Endodermal cell (in vitro differentiated cells): ENCODE results near the gene DLG5. TPM values are rescaled to one million over a fixed set of nuclear protein-coding genes. Genes with fewer than 3 reads are reported as not detected.

ENCODE experiments used
- DNase-seq: peaks from one replicate; pipeline ENCODE4 v3.0.0-alpha.2; 2017
- H3K27ac ChIP-seq: 2 replicates; pipeline ENCODE4 v1.5.1; 2013; ENCODE audit warnings: mild to moderate bottlenecking, low read depth, low read length, moderate library complexity
- H3K27me3 ChIP-seq: 2 replicates; pipeline ENCODE4 v1.6.1; 2013; ENCODE audit warnings: mild to moderate bottlenecking, low read length, moderate library complexity; ENCODE audit not compliant: insufficient read depth, control insufficient read depth, poor library complexity, severe bottlenecking
- H3K36me3 ChIP-seq: 2 replicates; pipeline ENCODE4 v1.7.0; 2013; ENCODE audit warnings: mild to moderate bottlenecking, low read length, moderate library complexity; ENCODE audit not compliant: control insufficient read depth, insufficient read depth
- H3K4me1 ChIP-seq: one replicate; pipeline ENCODE4 v1.7.0; 2013; ENCODE audit warnings: low read length; ENCODE audit not compliant: control insufficient read depth, insufficient read depth
- H3K4me3 ChIP-seq: 2 replicates; pipeline ENCODE4 v1.5.1; 2013; ENCODE audit warnings: mild to moderate bottlenecking, low read length, moderate library complexity
- H3K9ac ChIP-seq: 2 replicates; pipeline ENCODE4 v1.6.1; 2013; ENCODE audit warnings: mild to moderate bottlenecking, low read length, moderate library complexity; ENCODE audit not compliant: poor library complexity, severe bottlenecking; ENCODE audit errors: extremely low read depth
- H3K9me3 ChIP-seq: 2 replicates; pipeline ENCODE4 v1.6.1; 2013; ENCODE audit warnings: mild to moderate bottlenecking, low read length, moderate library complexity; ENCODE audit not compliant: control insufficient read depth
- H3K27ac Mint-ChIP-seq: 2 replicates; pipeline ENCODE4 v1.8.0; 2020; ENCODE audit warnings: mixed read lengths
- H3K27me3 Mint-ChIP-seq: 2 replicates; pipeline ENCODE4 v1.8.0; 2021; ENCODE audit warnings: mild to moderate bottlenecking, mixed read lengths; ENCODE audit not compliant: insufficient read depth
- H3K36me3 Mint-ChIP-seq: 2 replicates; pipeline ENCODE4 v1.8.0; 2020; ENCODE audit warnings: low read depth, mixed read lengths
- H3K4me1 Mint-ChIP-seq: 2 replicates; pipeline ENCODE4 v1.8.0; 2020; ENCODE audit warnings: mixed read lengths
- H3K4me3 Mint-ChIP-seq: 2 replicates; pipeline ENCODE4 v1.8.0; 2020; ENCODE audit warnings: mild to moderate bottlenecking, moderate library complexity, mixed read lengths
- H3K9me3 Mint-ChIP-seq: 2 replicates; pipeline ENCODE4 v1.8.0; 2020; ENCODE audit warnings: mild to moderate bottlenecking, mixed read lengths
- CTCF ChIP-seq: fragments of 200-600 bp; sonication (generic); conservative IDR thresholded peaks from 2 replicates; pipeline ENCODE4 v1.5.0; 2021; ENCODE audit warnings: antibody characterized with exemption, mild to moderate bottlenecking
- WGBS, 2 experiments: methylation state at CpG; one replicate each; pipeline versions ENCODE4 v1.1.5 to v1.1.7; 2013; ENCODE audit warnings: missing lambda C conversion rate in 2 of 2, mixed read lengths in 1 of 2; ENCODE audit not compliant: insufficient coverage in 1 of 2, insufficient read length in 1 of 2; 5-methylcytosine and 5-hydroxymethylcytosine counted together
- total RNA-seq, 2 donors: library from RNA; stranded (reverse); fragmentation: NEBNext Ultra II Directional in 1 of 2; extraction: Animal tissue kit (Norgen Biotek cat#: 25700) in 1 of 2; gene quantifications; 2 replicates in 1 of 2; 3 replicates in 1 of 2; pipeline ENCODE4 v1.2.1, GENCODE V29; 2021

Gene DLG5
- total RNA-seq, 2 donors from 2014 or later: 79.4 to 83.4 TPM

- 98 to 100% methylated on average over 1 to 2 of the region's 2 CpGs for WGBS, 2 experiments
- no peak for DNase-seq
Measured at GRCh38 chr10:77912576-77912975, 14.0 kb downstream of the DLG5 start.

GRCh38 chr10:77911535-77912123, 14.9 kb downstream of the DLG5 start:
- H3K9me3 ChIP-seq: no peaks in the 10 kb centered on the region
- WGBS, 2 experiments: 91 to 95% methylated on average over 6 to 7 of the region's 7 CpGs
- peak overlapping the region; percentile 50 for H3K27ac Mint-ChIP-seq
- peaks cover 3% of the 10 kb centered on the region for H3K36me3 Mint-ChIP-seq
- no peaks in the 10 kb centered on the region for H3K36me3 ChIP-seq
- peaks cover 36% of the 10 kb centered on the region for H3K4me1 Mint-ChIP-seq
- H3K27me3 ChIP-seq: no peaks in the 10 kb centered on the region
- H3K4me3 Mint-ChIP-seq: no peak overlapping the region
- no peak overlapping the region for H3K4me3 ChIP-seq
- DNase-seq: no peak
- H3K27ac ChIP-seq: no peak overlapping the region
- H3K9ac ChIP-seq: no peak overlapping the region
- H3K27me3 Mint-ChIP-seq: no peaks in the 10 kb centered on the region
- peak; percentile 30 for TF ChIP-seq CTCF
- H3K4me1 ChIP-seq: peaks cover 13% of the 10 kb centered on the region
- H3K9me3 Mint-ChIP-seq: no peaks in the 10 kb centered on the region

More at GRCh38 chr10:77912576-77912975, 14.0 kb downstream of the DLG5 start:
- Histone ChIP-seq H3K36me3 (no peaks in the 10 kb centered on the region), H3K4me3 (no peak overlapping the region), H3K27ac (no peak overlapping the region), H3K9ac (no peak overlapping the region), H3K9me3 (no peaks in the 10 kb centered on the region), H3K27me3 (no peaks in the 10 kb centered on the region), H3K4me1 (peaks cover 13% of the 10 kb centered on the region)
- H3K4me3 Mint-ChIP-seq: no peak overlapping the region
- H3K27ac Mint-ChIP-seq: no peak overlapping the region
- H3K27me3 Mint-ChIP-seq: no peaks in the 10 kb centered on the region
- no peaks in the 10 kb centered on the region for H3K9me3 Mint-ChIP-seq
- peaks cover 36% of the 10 kb centered on the region for H3K4me1 Mint-ChIP-seq
- TF ChIP-seq CTCF: no peak
- H3K36me3 Mint-ChIP-seq: peaks cover 7% of the 10 kb centered on the region

- H3K27me3 Mint-ChIP-seq: no peaks in the 10 kb centered on the region
- peaks cover 5% of the 10 kb centered on the region for H3K36me3 Mint-ChIP-seq
- H3K27ac Mint-ChIP-seq: peak overlapping the region; percentile 74
- H3K27ac ChIP-seq: no peak overlapping the region
- H3K4me3 ChIP-seq: peak overlapping the region; percentile 30
- no peaks in the 10 kb centered on the region for H3K27me3 ChIP-seq
- no peaks in the 10 kb centered on the region for H3K36me3 ChIP-seq
- H3K4me1 ChIP-seq: peaks cover 13% of the 10 kb centered on the region
- H3K9me3 ChIP-seq: no peaks in the 10 kb centered on the region
- no peaks in the 10 kb centered on the region for H3K9me3 Mint-ChIP-seq
- WGBS, 2 experiments: 80 to 85% methylated on average over 7 to 8 of the region's 8 CpGs
- no peak for DNase-seq
- peaks cover 36% of the 10 kb centered on the region for H3K4me1 Mint-ChIP-seq
- no peak overlapping the region for H3K9ac ChIP-seq
- no peak for TF ChIP-seq CTCF
- H3K4me3 Mint-ChIP-seq: no peak overlapping the region
Measured at GRCh38 chr10:77910524-77911145, 15.9 kb downstream of the DLG5 start.
